Endodermal cell (in vitro differentiated cells): ENCODE measurements around the gene PTCRA. TPM values are rescaled to one million over a fixed set of nuclear protein-coding genes. Genes with fewer than 3 reads are reported as not detected.

Experiments
- DNase-seq: peaks from one replicate; pipeline ENCODE4 v3.0.0-alpha.2; 2017
- H3K27ac ChIP-seq: 2 replicates; pipeline ENCODE4 v1.5.1; 2013; ENCODE audit warnings: mild to moderate bottlenecking, low read depth, low read length, moderate library complexity
- H3K27me3 ChIP-seq: 2 replicates; pipeline ENCODE4 v1.6.1; 2013; ENCODE audit warnings: mild to moderate bottlenecking, low read length, moderate library complexity; ENCODE audit not compliant: insufficient read depth, control insufficient read depth, poor library complexity, severe bottlenecking
- H3K36me3 ChIP-seq: 2 replicates; pipeline ENCODE4 v1.7.0; 2013; ENCODE audit warnings: mild to moderate bottlenecking, low read length, moderate library complexity; ENCODE audit not compliant: control insufficient read depth, insufficient read depth
- H3K4me1 ChIP-seq: one replicate; pipeline ENCODE4 v1.7.0; 2013; ENCODE audit warnings: low read length; ENCODE audit not compliant: control insufficient read depth, insufficient read depth
- H3K4me3 ChIP-seq: 2 replicates; pipeline ENCODE4 v1.5.1; 2013; ENCODE audit warnings: mild to moderate bottlenecking, low read length, moderate library complexity
- H3K9ac ChIP-seq: 2 replicates; pipeline ENCODE4 v1.6.1; 2013; ENCODE audit warnings: mild to moderate bottlenecking, low read length, moderate library complexity; ENCODE audit not compliant: poor library complexity, severe bottlenecking; ENCODE audit errors: extremely low read depth
- H3K9me3 ChIP-seq: 2 replicates; pipeline ENCODE4 v1.6.1; 2013; ENCODE audit warnings: mild to moderate bottlenecking, low read length, moderate library complexity; ENCODE audit not compliant: control insufficient read depth
- H3K27ac Mint-ChIP-seq: 2 replicates; pipeline ENCODE4 v1.8.0; 2020; ENCODE audit warnings: mixed read lengths
- H3K27me3 Mint-ChIP-seq: 2 replicates; pipeline ENCODE4 v1.8.0; 2021; ENCODE audit warnings: mild to moderate bottlenecking, mixed read lengths; ENCODE audit not compliant: insufficient read depth
- H3K36me3 Mint-ChIP-seq: 2 replicates; pipeline ENCODE4 v1.8.0; 2020; ENCODE audit warnings: low read depth, mixed read lengths
- H3K4me1 Mint-ChIP-seq: 2 replicates; pipeline ENCODE4 v1.8.0; 2020; ENCODE audit warnings: mixed read lengths
- H3K4me3 Mint-ChIP-seq: 2 replicates; pipeline ENCODE4 v1.8.0; 2020; ENCODE audit warnings: mild to moderate bottlenecking, moderate library complexity, mixed read lengths
- H3K9me3 Mint-ChIP-seq: 2 replicates; pipeline ENCODE4 v1.8.0; 2020; ENCODE audit warnings: mild to moderate bottlenecking, mixed read lengths
- WGBS, 2 experiments: methylation state at CpG; one replicate each; pipeline versions ENCODE4 v1.1.5 to v1.1.7; 2013; ENCODE audit warnings: missing lambda C conversion rate in 2 of 2, mixed read lengths in 1 of 2; ENCODE audit not compliant: insufficient coverage in 1 of 2, insufficient read length in 1 of 2; 5-methylcytosine and 5-hydroxymethylcytosine counted together
- total RNA-seq, 2 donors: library from RNA; stranded (reverse); fragmentation: NEBNext Ultra II Directional in 1 of 2; extraction: Animal tissue kit (Norgen Biotek cat#: 25700) in 1 of 2; gene quantifications; 2 replicates in 1 of 2; 3 replicates in 1 of 2; pipeline ENCODE4 v1.2.1, GENCODE V29; 2021
- TF ChIP-seq, protein P1 (sequence below): fragments of 200-600 bp; sonication (generic); conservative IDR thresholded peaks from 2 replicates; pipeline ENCODE4 v1.5.0; 2021; ENCODE audit warnings: antibody characterized with exemption, mild to moderate bottlenecking

Gene PTCRA
- total RNA-seq, 2 donors from 2014 or later: not detected

DNA sequence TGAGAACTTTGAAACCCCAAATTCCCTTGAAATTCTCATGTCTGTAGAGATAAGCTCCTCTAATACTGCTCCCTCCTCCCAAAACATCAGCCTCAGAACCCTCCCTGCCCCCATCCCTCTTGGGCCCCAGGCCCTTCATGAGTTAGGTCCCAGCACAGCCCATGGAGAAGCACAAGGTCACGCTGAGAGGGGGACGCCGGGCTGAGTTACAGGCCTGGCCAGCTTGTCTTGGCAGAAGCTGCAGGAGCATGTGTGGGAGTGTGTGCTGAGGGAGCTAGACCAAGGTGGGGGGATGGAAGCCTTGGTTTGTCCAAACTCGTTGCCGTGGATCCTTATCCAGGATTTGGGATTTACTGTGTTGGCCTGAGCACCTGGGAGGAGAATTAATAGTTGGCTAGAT is 8.5 kb upstream of the PTCRA start:
- DNase-seq: no peak
- Histone ChIP-seq H3K27ac (no peak overlapping the region), H3K9ac (no peak overlapping the region), H3K4me1 (no peaks in the 10 kb centered on the region), H3K4me3 (no peak overlapping the region), H3K36me3 (no peaks in the 10 kb centered on the region), H3K27me3 (no peaks in the 10 kb centered on the region), H3K9me3 (no peaks in the 10 kb centered on the region)
- H3K4me3 Mint-ChIP-seq: no peak overlapping the region
- H3K4me1 Mint-ChIP-seq: peaks cover 12% of the 10 kb centered on the region
- no peaks in the 10 kb centered on the region for H3K9me3 Mint-ChIP-seq
- 84 to 90% methylated on average over 2 to 5 of the region's 5 CpGs for WGBS, 2 experiments
- H3K36me3 Mint-ChIP-seq: no peaks in the 10 kb centered on the region
- TF ChIP-seq, protein P1, sequence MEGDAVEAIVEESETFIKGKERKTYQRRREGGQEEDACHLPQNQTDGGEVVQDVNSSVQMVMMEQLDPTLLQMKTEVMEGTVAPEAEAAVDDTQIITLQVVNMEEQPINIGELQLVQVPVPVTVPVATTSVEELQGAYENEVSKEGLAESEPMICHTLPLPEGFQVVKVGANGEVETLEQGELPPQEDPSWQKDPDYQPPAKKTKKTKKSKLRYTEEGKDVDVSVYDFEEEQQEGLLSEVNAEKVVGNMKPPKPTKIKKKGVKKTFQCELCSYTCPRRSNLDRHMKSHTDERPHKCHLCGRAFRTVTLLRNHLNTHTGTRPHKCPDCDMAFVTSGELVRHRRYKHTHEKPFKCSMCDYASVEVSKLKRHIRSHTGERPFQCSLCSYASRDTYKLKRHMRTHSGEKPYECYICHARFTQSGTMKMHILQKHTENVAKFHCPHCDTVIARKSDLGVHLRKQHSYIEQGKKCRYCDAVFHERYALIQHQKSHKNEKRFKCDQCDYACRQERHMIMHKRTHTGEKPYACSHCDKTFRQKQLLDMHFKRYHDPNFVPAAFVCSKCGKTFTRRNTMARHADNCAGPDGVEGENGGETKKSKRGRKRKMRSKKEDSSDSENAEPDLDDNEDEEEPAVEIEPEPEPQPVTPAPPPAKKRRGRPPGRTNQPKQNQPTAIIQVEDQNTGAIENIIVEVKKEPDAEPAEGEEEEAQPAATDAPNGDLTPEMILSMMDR: no peak
- H3K27ac Mint-ChIP-seq: no peak overlapping the region
- H3K27me3 Mint-ChIP-seq: no peaks in the 10 kb centered on the region

DNA sequence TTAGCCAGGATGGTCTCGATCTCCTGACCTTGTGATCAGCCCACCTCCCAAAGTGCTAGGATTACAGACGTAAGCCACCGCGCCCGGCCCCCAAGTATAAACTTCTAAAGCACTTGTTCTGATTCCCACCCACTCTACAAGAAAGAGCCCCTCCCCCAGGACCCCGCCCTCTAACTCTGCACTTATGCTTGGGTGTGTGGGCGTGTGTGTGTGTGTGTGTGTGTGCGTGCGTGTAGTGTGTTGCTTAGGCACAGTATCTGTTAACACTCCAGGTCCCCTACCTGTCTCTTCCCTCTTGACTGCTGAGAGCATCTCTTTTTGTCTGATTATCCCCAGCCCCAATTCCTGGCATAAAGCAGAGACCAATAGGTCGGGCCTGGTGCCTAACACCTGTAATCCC is 6.0 kb upstream of the PTCRA start:
- 96 to 100% methylated on average over 1 to 8 of the region's 10 CpGs for WGBS, 2 experiments
- Histone ChIP-seq H3K4me3 (no peak overlapping the region), H3K4me1 (no peaks in the 10 kb centered on the region), H3K27me3 (no peaks in the 10 kb centered on the region), H3K9ac (no peak overlapping the region), H3K9me3 (no peaks in the 10 kb centered on the region), H3K36me3 (no peaks in the 10 kb centered on the region), H3K27ac (no peak overlapping the region)
- no peak for DNase-seq
- H3K4me1 Mint-ChIP-seq: no peaks in the 10 kb centered on the region
- no peak overlapping the region for H3K27ac Mint-ChIP-seq
- H3K27me3 Mint-ChIP-seq: peaks cover 2% of the 10 kb centered on the region
- TF ChIP-seq, protein P1: no peak
- H3K36me3 Mint-ChIP-seq: no peaks in the 10 kb centered on the region
- H3K4me3 Mint-ChIP-seq: no peak overlapping the region
- H3K9me3 Mint-ChIP-seq: no peaks in the 10 kb centered on the region

DNA sequence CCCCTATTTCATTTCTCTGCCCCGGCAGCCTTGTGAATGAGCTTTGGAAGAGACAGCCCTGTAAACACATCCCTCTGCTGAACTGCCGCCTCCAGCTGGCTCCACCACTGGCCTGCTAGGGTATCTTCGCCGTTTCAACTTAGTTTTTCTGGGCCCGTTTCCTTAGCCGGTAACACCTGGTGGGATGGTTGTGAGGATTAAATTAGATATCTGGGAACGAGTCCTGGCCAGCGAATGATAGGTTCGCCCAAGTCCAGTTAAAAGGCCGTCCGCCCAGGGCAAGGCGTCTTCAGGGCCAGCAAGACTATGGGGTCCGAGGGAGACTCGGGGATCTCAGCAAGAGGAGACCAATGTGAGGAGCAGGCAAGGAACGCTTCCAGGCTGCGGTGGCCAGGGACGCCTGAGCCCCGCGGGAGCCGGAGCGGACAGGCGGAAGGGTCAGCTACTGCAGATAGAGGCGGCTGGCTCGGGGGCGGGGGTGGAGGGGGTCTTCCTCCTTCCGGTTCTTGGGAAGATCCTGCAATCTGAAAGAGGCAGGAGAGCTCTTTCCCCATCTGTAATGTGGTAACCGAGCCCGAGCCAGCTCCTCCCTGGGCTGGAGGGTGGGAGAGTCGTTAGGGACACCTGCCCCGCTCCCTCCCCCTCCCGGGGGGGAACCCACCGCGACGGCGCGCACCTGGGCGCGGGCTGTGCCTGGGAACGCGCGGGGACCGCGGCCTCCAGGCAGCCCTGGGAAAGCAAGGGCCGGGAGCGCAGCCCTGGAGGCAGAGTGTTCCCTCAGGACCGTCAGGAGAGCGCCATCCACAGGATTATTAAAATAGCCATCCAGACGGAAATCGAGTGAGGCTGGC is 4.5 kb upstream of the PTCRA start:
- no peaks in the 10 kb centered on the region for H3K36me3 Mint-ChIP-seq
- Histone ChIP-seq H3K4me3 (peak overlapping the region; percentile 79), H3K27me3 (no peaks in the 10 kb centered on the region), H3K36me3 (no peaks in the 10 kb centered on the region), H3K9ac (peak overlapping the region; percentile 55), H3K4me1 (no peaks in the 10 kb centered on the region), H3K27ac (peak overlapping the region; percentile 64), H3K9me3 (no peaks in the 10 kb centered on the region)
- peak overlapping the region; percentile 68 for H3K4me3 Mint-ChIP-seq
- peaks cover 2% of the 10 kb centered on the region for H3K27me3 Mint-ChIP-seq
- TF ChIP-seq, protein P1: peak; percentile 70
- peak overlapping the region; percentile 95 for H3K27ac Mint-ChIP-seq
- peak; percentile 92 for DNase-seq
- H3K9me3 Mint-ChIP-seq: no peaks in the 10 kb centered on the region
- H3K4me1 Mint-ChIP-seq: no peaks in the 10 kb centered on the region
- 4 to 15% methylated on average over 18 to 49 of the region's 49 CpGs for WGBS, 2 experiments
